Prostate gland (tissue), 2 donors: ENCODE data around the gene ASZ1. TPM values are rescaled to one million over a fixed set of nuclear protein-coding genes. Genes with fewer than 3 reads are reported as not detected.

Experiments
- DNase-seq: peaks from one replicate; pipeline ENCODE4 v3.0.0-alpha.2; 2019; ENCODE audit warnings: low spot score
- H3K27ac ChIP-seq, 2 donors: fragments of 200-600 bp; sonication (generic); 2 replicates each; pipeline ENCODE4 v1.5.1; 2017 to 2019
- H3K27me3 ChIP-seq: fragments of 200-600 bp; sonication (generic); replicated peaks from 2 replicates; pipeline ENCODE4 v1.5.1; 2019; ENCODE audit not compliant: insufficient read depth
- H3K36me3 ChIP-seq, 2 donors: fragments of 200-600 bp; sonication (generic); 1 replicate in 1 of 2; 2 replicates in 1 of 2; pipeline versions ENCODE4 v1.5.1 to v1.8.1; 2017 to 2019
- H3K4me1 ChIP-seq: fragments of 200-600 bp; sonication (generic); replicated peaks from 2 replicates; pipeline ENCODE4 v1.5.1; 2019
- H3K4me3 ChIP-seq, 2 donors: fragments of 200-600 bp; sonication (generic); 2 replicates each; pipeline ENCODE4 v1.5.1; 2017 to 2019
- H3K9me3 ChIP-seq: fragments of 200-600 bp; sonication (generic); 2 replicates; pipeline ENCODE4 v1.5.1; 2017
- CTCF ChIP-seq, 4 experiments: fragments of 200-600 bp in 2 of 4; fragments of 450-650 bp in 2 of 4; sonication (generic) in 2 of 4; IDR thresholded peaks; 1 replicate in 3 of 4; 2 replicates in 1 of 4; pipeline ENCODE4 v1.5.1; 2016 to 2019; ENCODE audit warnings: antibody characterized with exemption in 4 of 4, mild to moderate bottlenecking in 2 of 4, moderate library complexity in 2 of 4
- POLR2A ChIP-seq: fragments of 450-650 bp; IDR thresholded peaks from one replicate; pipeline ENCODE4 v1.6.1; 2016; ENCODE audit warnings: antibody characterized with exemption, mild to moderate bottlenecking
- POLR2AphosphoS5 ChIP-seq: sonication (generic); formaldehyde crosslinking; IDR thresholded peaks from one replicate; pipeline ENCODE4 v1.6.1; 2017; ENCODE audit warnings: antibody characterized with exemption
- WGBS: methylation state at CpG from one replicate; pipeline ENCODE4 v1.1.5; 2018; 5-methylcytosine and 5-hydroxymethylcytosine counted together
- intact Hi-C: fragments of 100-400 bp; cut with DNase I; formaldehyde crosslinking; loops from one replicate; pipeline ENCODE4 v1.14.2; 2022
- total RNA-seq, 2 donors: library from RNA; depleted of rRNA; stranded (reverse); fragments of >200 nt; gene quantifications; one replicate each; pipeline ENCODE4 v1.1.0, GENCODE V29; 2016

The ASZ1 gene
- total RNA-seq, 2 donors from 2014 or later = 6.1 TPM; not detected in 1

- peaks cover 8% of the 10 kb centered on the region for H3K27me3 ChIP-seq
These were observed 103.9 kb downstream of the ASZ1 start for GRCh38 chr7:117323305-117323850.

GRCh38 chr7:117322741-117323304 lies 104.5 kb downstream of the ASZ1 start, which contains the start of gene WNT2:
TSS of gene WNT2 (minus strand) at chr7:117323058. CDS start at chr7:117322989, 69 bp downstream.
- 1% methylated on average over 60 of the region's 60 CpGs for WGBS
- Histone ChIP-seq H3K27me3 (peaks cover 8% of the 10 kb centered on the region), H3K9me3 (no peaks in the 10 kb centered on the region), H3K4me3 (peak within 1 kb of the TSS; percentile 27 to 35), H3K4me1 (no peaks in the 10 kb centered on the region), H3K27ac (peak within 1 kb of the TSS; percentile 24 to 27), H3K36me3 (no peaks in the 10 kb centered on the region)
- no peak for TF ChIP-seq POLR2AphosphoS5
- no peak for TF ChIP-seq CTCF (IDR thresholded peaks at IDR 0.05)
- TF ChIP-seq POLR2A = no peak
- intact Hi-C loops = no loop called here
- DNase-seq = no peak

More at GRCh38 chr7:117323305-117323850, 103.9 kb downstream of the ASZ1 start:
- DNase-seq = no peak
- intact Hi-C loops = no loop called here
- TF ChIP-seq POLR2AphosphoS5 = no peak
- TF ChIP-seq POLR2A = no peak
- TF ChIP-seq CTCF (IDR thresholded peaks at IDR 0.05) = no peak
- H3K4me3 ChIP-seq = peak overlapping the region; percentile 27 to 35
- 2% methylated on average over 25 of the region's 25 CpGs for WGBS
- peak overlapping the region in 1 of 2 donors; percentile 27 for H3K27ac ChIP-seq
- H3K9me3 ChIP-seq = no peaks in the 10 kb centered on the region
- no peaks in the 10 kb centered on the region for H3K4me1 ChIP-seq
- H3K36me3 ChIP-seq = no peaks in the 10 kb centered on the region

GRCh38 chr7:117320523-117320922 lies 106.8 kb downstream of the ASZ1 start:
- H3K27ac ChIP-seq = no peak overlapping the region
- no peak overlapping the region for H3K4me3 ChIP-seq
- TF ChIP-seq POLR2AphosphoS5 (no peak), POLR2A (no peak)
- no peaks in the 10 kb centered on the region for H3K36me3 ChIP-seq
- no peak for DNase-seq
- WGBS = 93% methylated on average over 10 of the region's 10 CpGs
- H3K27me3 ChIP-seq = peaks cover 8% of the 10 kb centered on the region
- H3K4me1 ChIP-seq = no peaks in the 10 kb centered on the region
- intact Hi-C loops = no loop called here
- H3K9me3 ChIP-seq = no peaks in the 10 kb centered on the region

- no peaks in the 10 kb centered on the region for H3K36me3 ChIP-seq
- WGBS = 83% methylated on average over 3 of the region's 3 CpGs
- no peaks in the 10 kb centered on the region for H3K9me3 ChIP-seq
- H3K4me3 ChIP-seq = no peak overlapping the region
- no peaks in the 10 kb centered on the region for H3K4me1 ChIP-seq
- TF ChIP-seq POLR2AphosphoS5 (no peak), POLR2A (no peak), CTCF (IDR thresholded peaks at IDR 0.05) (no peak)
- peaks cover 8% of the 10 kb centered on the region for H3K27me3 ChIP-seq
- intact Hi-C loops = no loop called here
- no peak overlapping the region for H3K27ac ChIP-seq
- no peak for DNase-seq
These were observed 108.1 kb downstream of the ASZ1 start for GRCh38 chr7:117319181-117319580.

- no peak for TF ChIP-seq POLR2A
- TF ChIP-seq CTCF (IDR thresholded peaks at IDR 0.05) = no peak
- TF ChIP-seq POLR2AphosphoS5 = no peak
- Histone ChIP-seq H3K36me3 (no peaks in the 10 kb centered on the region), H3K4me1 (no peaks in the 10 kb centered on the region), H3K9me3 (no peaks in the 10 kb centered on the region), H3K27me3 (no peaks in the 10 kb centered on the region), H3K27ac (no peak overlapping the region), H3K4me3 (no peak overlapping the region)
- DNase-seq = no peak
- intact Hi-C loops = no loop called here
These were observed 113.7 kb downstream of the ASZ1 start for GRCh38 chr7:117313582-117313981.

Other genes starting within 250 kb of the ASZ1 start
- gene WNT2, start 104.4 kb downstream of the ASZ1 start, total RNA-seq = 1 to 10 TPM; 1.1 to 2.3 TPM
- 1 to 10 TPM; 2.9 to 5.6 TPM for gene CFTR, start 52.5 kb upstream of the ASZ1 start, total RNA-seq